IMR-90 (cell line): ENCODE measurements around the gene HRC. TPM values are rescaled to one million over a fixed set of nuclear protein-coding genes. Genes with fewer than 3 reads are reported as not detected.

Source experiments
- ATAC-seq: fragments of 200-7000 bp; cut with Tn5 transposase; 2 replicates; pipeline ENCODE4 v1.9.1; 2020; ENCODE audit warnings: low read depth, mild to moderate bottlenecking, moderate library complexity
- BruUV-seq: library from RNA; stranded (reverse); fragments of 400-500 nt; replicated peaks from 2 replicates; lab custom pipeline; 2021; lab: Mats Ljungman, UMichigan
- CTCF ChIA-PET: fragments of 300-600 bp; formaldehyde crosslinking; extraction: SDS; loops from one replicate; lab custom pipeline; 2021; ENCODE audit warnings: antibody characterized with exemption; lab: Yijun Ruan, JAX
- POLR2A ChIA-PET: fragments of 300-600 bp; sonication (Branson Sonifier 250); formaldehyde crosslinking; loops from one replicate; lab custom pipeline; 2022; ENCODE audit warnings: antibody characterized with exemption; ENCODE audit not compliant: unreplicated experiment; lab: Charles Lee
- DNase-seq: peaks from one replicate; pipeline ENCODE4 v3.0.0; 2013
- H2AFZ ChIP-seq: replicated peaks from 2 replicates; pipeline ENCODE3; 2013; ENCODE audit warnings: low read length, mild to moderate bottlenecking; ENCODE audit not compliant: poor library complexity
- H2AK5ac ChIP-seq: 2 replicates; pipeline ENCODE4 v1.6.1; 2013; ENCODE audit warnings: low read depth, low read length, inconsistent platforms
- H2AK9ac ChIP-seq: replicated peaks from 2 replicates; pipeline ENCODE3; 2013; ENCODE audit warnings: mild to moderate bottlenecking, low read depth, low read length, moderate library complexity; ENCODE audit not compliant: poor library complexity
- H2BK120ac ChIP-seq: 2 replicates; pipeline ENCODE4 v1.6.1; 2013; ENCODE audit warnings: low read depth, low read length, inconsistent platforms
- H2BK15ac ChIP-seq: 3 replicates; pipeline ENCODE4 v1.6.1; 2013; ENCODE audit warnings: low read depth, low read length, inconsistent platforms
- H2BK20ac ChIP-seq: 2 replicates; pipeline ENCODE4 v1.6.1; 2013; ENCODE audit warnings: low read depth, mild to moderate bottlenecking, inconsistent platforms, low read length, moderate library complexity
- H2BK5ac ChIP-seq: 2 replicates; pipeline ENCODE4 v1.6.1; 2013; ENCODE audit warnings: mild to moderate bottlenecking, low read depth, low read length, inconsistent platforms; ENCODE audit not compliant: poor library complexity, severe bottlenecking
- H3K14ac ChIP-seq: replicated peaks from 2 replicates; pipeline ENCODE4 v1.6.1; 2013; ENCODE audit warnings: low read depth, low read length, inconsistent platforms
- H3K18ac ChIP-seq: 2 replicates; pipeline ENCODE4 v1.6.1; 2013; ENCODE audit warnings: low read depth, low read length, control low read depth
- H3K23ac ChIP-seq: 2 replicates; pipeline ENCODE4 v1.6.1; 2013; ENCODE audit warnings: low read depth, low read length, inconsistent platforms
- H3K27ac ChIP-seq: 2 replicates; pipeline ENCODE4 v1.5.1; 2013; ENCODE audit warnings: mild to moderate bottlenecking, control low read depth, low read length; ENCODE audit not compliant: insufficient read depth
- H3K27me3 ChIP-seq: 2 replicates; pipeline ENCODE4 v1.6.1; 2013; ENCODE audit warnings: low read length; ENCODE audit not compliant: control insufficient read depth, insufficient read depth
- H3K36me3 ChIP-seq: 2 replicates; pipeline ENCODE4 v1.6.1; 2013; ENCODE audit warnings: low read length, mixed read lengths; ENCODE audit not compliant: control insufficient read depth, insufficient read depth
- H3K4ac ChIP-seq: 2 replicates; pipeline ENCODE4 v1.6.1; 2013; ENCODE audit warnings: low read depth, low read length, inconsistent platforms
- H3K4me1 ChIP-seq: 2 replicates; pipeline ENCODE4 v1.6.1; 2013; ENCODE audit warnings: low read length, mixed read lengths; ENCODE audit not compliant: control insufficient read depth, insufficient read depth
- H3K4me2 ChIP-seq: 2 replicates; pipeline ENCODE4 v1.6.1; 2013; ENCODE audit warnings: low read depth, mild to moderate bottlenecking, control low read depth, low read length, moderate library complexity
- H3K4me3 ChIP-seq: 2 replicates; pipeline ENCODE4 v1.5.1; 2013; ENCODE audit warnings: low read depth, mild to moderate bottlenecking, control low read depth, low read length, moderate library complexity; ENCODE audit not compliant: insufficient read depth
- H3K56ac ChIP-seq: 2 replicates; pipeline ENCODE4 v1.6.1; 2013; ENCODE audit warnings: low read length, inconsistent platforms; ENCODE audit not compliant: insufficient read depth; ENCODE audit errors: extremely low read depth
- H3K79me1 ChIP-seq, 2 experiments: 2 replicates each; pipeline ENCODE4 v1.6.1; 2013; ENCODE audit warnings: low read length in 2 of 2, inconsistent platforms in 1 of 2, low read depth in 1 of 2
- H3K9ac ChIP-seq: 2 replicates; pipeline ENCODE4 v1.6.1; 2013; ENCODE audit warnings: low read depth, low read length, control low read depth
- H3K9me1 ChIP-seq: 2 replicates; pipeline ENCODE4 v1.6.1; 2013; ENCODE audit warnings: low read length, inconsistent platforms; ENCODE audit not compliant: insufficient read depth
- H3K9me3 ChIP-seq: 2 replicates; pipeline ENCODE4 v1.6.1; 2013; ENCODE audit warnings: low read length; ENCODE audit not compliant: control insufficient read depth, insufficient read depth
- H4K20me1 ChIP-seq: 2 replicates; pipeline ENCODE4 v1.6.1; 2013; ENCODE audit warnings: low read length, inconsistent platforms; ENCODE audit not compliant: insufficient read depth
- H4K5ac ChIP-seq: 2 replicates; pipeline ENCODE4 v1.6.1; 2013; ENCODE audit warnings: mild to moderate bottlenecking, low read depth, low read length, control low read depth
- H4K8ac ChIP-seq, 2 experiments: 2 replicates each; pipeline ENCODE4 v1.6.1; 2013; ENCODE audit warnings: low read depth in 2 of 2, low read length in 2 of 2, control low read depth in 1 of 2, inconsistent platforms in 1 of 2
- H4K91ac ChIP-seq: 2 replicates; pipeline ENCODE4 v1.6.1; 2013; ENCODE audit warnings: low read depth, low read length, inconsistent platforms; ENCODE audit not compliant: insufficient read depth
- CTCF ChIP-seq: conservative IDR thresholded peaks from 2 replicates; pipeline ENCODE4 v1.5.1; 2012; ENCODE audit warnings: mild to moderate bottlenecking, low read depth, low read length, improper control_type of control experiment
- FOS ChIP-seq: fragments of 150-350 bp; IDR thresholded peaks from 2 replicates; pipeline ENCODE4 v1.6.1; 2016; ENCODE audit warnings: low read depth, low read length
- MAFK ChIP-seq: IDR thresholded peaks from 2 replicates; pipeline ENCODE4 v1.6.1; 2012; ENCODE audit warnings: low read depth, low read length, improper control_type of control experiment
- MXI1 ChIP-seq: IDR thresholded peaks from 2 replicates; pipeline ENCODE4 v1.6.1; 2012; ENCODE audit warnings: low read depth, mild to moderate bottlenecking, low read length, moderate library complexity, borderline replicate concordance
- NFE2L2 ChIP-seq: fragments of 150-350 bp; IDR thresholded peaks from 2 replicates; pipeline ENCODE4 v1.6.1; 2016; ENCODE audit warnings: low read depth, mild to moderate bottlenecking, low read length
- RAD21 ChIP-seq: IDR thresholded peaks from 2 replicates; pipeline ENCODE4 v1.6.1; 2012; ENCODE audit warnings: low read length, improper control_type of control experiment
- RFX5 ChIP-seq: IDR thresholded peaks from 2 replicates; pipeline ENCODE4 v1.8.0; 2012; ENCODE audit warnings: low read depth, mild to moderate bottlenecking, low read length, moderate library complexity
- SMC3 ChIP-seq: fragments of 150-350 bp; IDR thresholded peaks from 2 replicates; pipeline ENCODE4 v1.6.1; 2016; ENCODE audit warnings: low read depth, mild to moderate bottlenecking, antibody characterized with exemption, low read length, moderate library complexity
- WGBS, 2 experiments: methylation state at CpG; one replicate each; pipeline versions ENCODE4 v1.1.5 to v1.1.7; 2013; ENCODE audit warnings: missing lambda C conversion rate in 2 of 2; ENCODE audit not compliant: insufficient read length in 1 of 2; ENCODE audit errors: extremely low coverage in 2 of 2; 5-methylcytosine and 5-hydroxymethylcytosine counted together
- dilution Hi-C: fragments of 300-500 bp; cut with HindIII; formaldehyde crosslinking; loops from one replicate; pipeline ENCODE4 v1.14.3; 2018; ENCODE audit warnings: low sequenced_read_pairs; ENCODE audit not compliant: unreplicated experiment
- in situ Hi-C: fragments of 300-500 bp; cut with MboI; formaldehyde crosslinking; loops from 3 replicates; pipeline ENCODE4 v1.14.3; 2019; ENCODE audit warnings: low sequenced_read_pairs, inconsistent platforms, mixed read lengths
- intact Hi-C: fragments of 100-400 bp; cut with micrococcal nuclease; formaldehyde crosslinking; loops from 2 replicates; pipeline ENCODE4 v1.10.0; 2022
- polyA plus RNA-seq, 3 experiments: library from polyadenylated mRNA; depleted of rRNA; stranded (reverse); fragments of >200 nt; gene quantifications; 2 replicates each; pipeline ENCODE4 v1.2.3, GENCODE V29; 2012; ENCODE audit warnings: low replicate concordance in 1 of 3
- total RNA-seq: library from RNA; depleted of rRNA; stranded (reverse); fragments of >200 nt; gene quantifications from 2 replicates; pipeline ENCODE4 v1.2.3, GENCODE V29; 2012

The HRC gene
- total and polyA plus RNA-seq, 2 of the 4 experiments (the other 2 are of a cell fraction) = 0.03 TPM; not detected in 1

- in situ Hi-C loops = no loop called here
- no peak overlapping the region for H3K14ac ChIP-seq
- no peak for ATAC-seq
- H2AK9ac ChIP-seq = no peak overlapping the region
- H3K79me1 ChIP-seq = no peaks in the 10 kb centered on the region
- intact Hi-C loops = loop anchor here (1.0 to 5.0 kb wide), 2 partner anchors 84 to 100 kb away; partner anchors contain the start of gene LIN7B
- POLR2A ChIA-PET = no interaction called here
- H3K4me1 ChIP-seq = no peaks in the 10 kb centered on the region
- no peak overlapping the region for H2BK20ac ChIP-seq
- no peak overlapping the region for H2BK120ac ChIP-seq
- H4K20me1 ChIP-seq = no peaks in the 10 kb centered on the region; the same call in none of the 2 replicates
- no peak overlapping the region for H2AK5ac ChIP-seq
- no peak overlapping the region for H3K4ac ChIP-seq
- H2AFZ ChIP-seq = no peak overlapping the region
- no peak overlapping the region for H3K56ac ChIP-seq
- DNase-seq = no peak
- TF ChIP-seq NFE2L2 (no peak), RFX5 (no peak), MAFK (no peak), RAD21 (no peak), CTCF (no peak), FOS (no peak), MXI1 (no peak), SMC3 (no peak)
- CTCF ChIA-PET = no interaction called here
- no peaks in the 10 kb centered on the region for H3K9me3 ChIP-seq
- H4K8ac ChIP-seq = no peak overlapping the region
- no peak overlapping the region for H4K5ac ChIP-seq
- H3K18ac ChIP-seq = no peak overlapping the region
- H3K23ac ChIP-seq = no peak overlapping the region
- BruUV-seq = no TSS peak
- dilution Hi-C loops = no loop called here
- H3K36me3 ChIP-seq = peaks cover 16% of the 10 kb centered on the region
- no peak overlapping the region for H3K9ac ChIP-seq
- no peaks in the 10 kb centered on the region for H3K9me1 ChIP-seq
- H2BK15ac ChIP-seq = no peak overlapping the region
- no peak overlapping the region for H4K91ac ChIP-seq
- 74% methylated on average over 27 of the region's 40 CpGs; no CpG with 5 or more reads in 1 of the 2 experiments for WGBS, 2 experiments
- no peaks in the 10 kb centered on the region for H3K27me3 ChIP-seq
- no peak overlapping the region for H2BK5ac ChIP-seq
- no peak overlapping the region for H3K4me3 ChIP-seq
- no peak overlapping the region for H3K4me2 ChIP-seq
- no peak overlapping the region for H3K27ac ChIP-seq
These were observed 41.5 kb upstream of the HRC start for GRCh38 chr19:49196527-49197240.
